Glomerular visceral epithelial cell (primary cell): Measurements from ENCODE around the gene ACP1.

Experiments
- DNase-seq: peaks from one replicate; pipeline ENCODE4 v3.0.0-alpha.2; 2016; ENCODE audit errors: extremely low spot score

ACP1 gene

GRCh38 chr2:280650-281110 is 15.9 kb downstream of the ACP1 start:
- DNase-seq = no peak

GRCh38 chr2:281381-281780 is 16.6 kb downstream of the ACP1 start:
- DNase-seq = no peak

- DNase-seq = no peak
Measured at GRCh38 chr2:282371-283263, 17.9 kb downstream of the ACP1 start.

GRCh38 chr2:283996-284794 is 19.4 kb downstream of the ACP1 start:
- peak; percentile 20 for DNase-seq

- DNase-seq = no peak
Measured at GRCh38 chr2:284896-285492, 20.2 kb downstream of the ACP1 start.

GRCh38 chr2:285531-285930 is 20.8 kb downstream of the ACP1 start:
- peak; percentile 39 for DNase-seq

- no peak for DNase-seq
Measured at GRCh38 chr2:286035-286434, 21.3 kb downstream of the ACP1 start.

GRCh38 chr2:286774-287392 is 22.1 kb downstream of the ACP1 start:
- no peak for DNase-seq

GRCh38 chr2:287471-287885 is 22.7 kb downstream of the ACP1 start:
- DNase-seq = no peak

- no peak for DNase-seq
Measured at GRCh38 chr2:287911-288757, 23.4 kb downstream of the ACP1 start, which contains the start of gene ALKAL2. TSS of gene ALKAL2 (minus strand) at chr2:288091. CDS start at chr2:287835, 256 bp downstream.

- no peak for DNase-seq
Measured at GRCh38 chr2:288758-289361, 24.1 kb downstream of the ACP1 start.

GRCh38 chr2:289362-290089 is 24.8 kb downstream of the ACP1 start:
- DNase-seq = no peak

- peak; percentile 63 for DNase-seq
Measured at GRCh38 chr2:290090-290722, 25.5 kb downstream of the ACP1 start.

GRCh38 chr2:295090-295489 is 30.3 kb downstream of the ACP1 start:
- DNase-seq = no peak

GRCh38 chr2:296354-296753 is 31.6 kb downstream of the ACP1 start:
- no peak for DNase-seq

GRCh38 chr2:305366-305765 is 40.6 kb downstream of the ACP1 start:
- DNase-seq = no peak

- no peak for DNase-seq
Measured at GRCh38 chr2:309148-309953, 44.6 kb downstream of the ACP1 start.

GRCh38 chr2:309954-310510 is 45.3 kb downstream of the ACP1 start:
- DNase-seq = no peak
